H1 (cell line): ENCODE measurements around the gene LRRC26. TPM values are rescaled to one million over a fixed set of nuclear protein-coding genes. Genes with fewer than 3 reads are reported as not detected.
"Not testable (repeated sequence)": the region's sequence is repeated elsewhere in the genome, so short reads cannot be mapped to it uniquely, and the experiment has no call there.

Source experiments
- CTCF ChIA-PET: fragments of 300-600 bp; sonication (Branson Sonifier 250); formaldehyde crosslinking; loops from one replicate; lab custom pipeline; 2021; ENCODE audit not compliant: partially characterized antibody; lab: Charles Lee
- POLR2A ChIA-PET: fragments of 300-600 bp; sonication (Branson Sonifier 250); formaldehyde crosslinking; loops from one replicate; lab custom pipeline; 2021; ENCODE audit warnings: inconsistent platforms; ENCODE audit not compliant: partially characterized antibody; lab: Charles Lee
- DNase-seq, 2 experiments: peaks; one replicate each; pipeline versions ENCODE4 v3.0.0 to v3.0.0-alpha.2; 2010 to 2022; ENCODE audit warnings: low spot score in 2 of 2, low read depth in 1 of 2, mixed read lengths in 1 of 2
- FAIRE-seq: peaks from 2 replicates; lab custom pipeline; 2011; peaks lifted over from hg19 to GRCh38; lab: Jason Lieb, UNC
- H2AFZ ChIP-seq: 2 replicates; pipeline ENCODE4 v1.8.1; 2012; ENCODE audit warnings: low read length, inconsistent platforms
- H2AK5ac ChIP-seq: 2 replicates; pipeline ENCODE4 v1.6.1; 2013; ENCODE audit warnings: low read depth, low read length
- H2BK120ac ChIP-seq: replicated peaks from 2 replicates; pipeline ENCODE3; 2013; ENCODE audit warnings: low read depth, low read length, inconsistent platforms
- H2BK12ac ChIP-seq: 2 replicates; pipeline ENCODE4 v1.6.1; 2013; ENCODE audit warnings: low read depth, low read length
- H2BK15ac ChIP-seq: 2 replicates; pipeline ENCODE4 v1.6.1; 2013; ENCODE audit warnings: low read length
- H2BK20ac ChIP-seq: 2 replicates; pipeline ENCODE4 v1.6.1; 2013; ENCODE audit warnings: low read length
- H2BK5ac ChIP-seq: 2 replicates; pipeline ENCODE4 v1.6.1; 2013; ENCODE audit warnings: low read depth, low read length
- H3K14ac ChIP-seq: 2 replicates; pipeline ENCODE4 v1.6.1; 2013; ENCODE audit warnings: inconsistent platforms; ENCODE audit not compliant: insufficient read length
- H3K18ac ChIP-seq: 2 replicates; pipeline ENCODE4 v1.6.1; 2013; ENCODE audit warnings: low read length; ENCODE audit errors: extremely low read depth
- H3K23ac ChIP-seq: 2 replicates; pipeline ENCODE4 v1.6.1; 2013; ENCODE audit warnings: inconsistent platforms; ENCODE audit not compliant: insufficient read length
- H3K23me2 ChIP-seq: 2 replicates; pipeline ENCODE4 v1.6.1; 2013; ENCODE audit warnings: low read depth, low read length
- H3K27ac ChIP-seq: 2 replicates; pipeline ENCODE4 v1.6.1; 2011; ENCODE audit warnings: low read depth, low read length, inconsistent platforms
- H3K27me3 ChIP-seq, 4 experiments: replicated peaks in 1 of 4; 1 replicate in 1 of 4; 2 replicates in 3 of 4; pipeline versions ENCODE4 v1.6.1 to v1.8.1; 2011 to 2013; ENCODE audit warnings: low read length in 3 of 4, mild to moderate bottlenecking in 3 of 4, inconsistent platforms in 2 of 4, mixed read lengths in 2 of 4, moderate library complexity in 1 of 4; ENCODE audit not compliant: control insufficient read depth in 3 of 4, insufficient read depth in 3 of 4; ENCODE audit errors: extremely low read depth in 1 of 4
- H3K36me3 ChIP-seq, 4 experiments: 2 replicates each; pipeline versions ENCODE4 v1.6.1 to v1.8.1; 2011 to 2013; ENCODE audit warnings: mild to moderate bottlenecking in 4 of 4, low read length in 3 of 4, moderate library complexity in 2 of 4, control low read depth in 1 of 4, inconsistent platforms in 1 of 4; ENCODE audit not compliant: insufficient read depth in 4 of 4, control insufficient read depth in 2 of 4
- H3K4ac ChIP-seq: replicated peaks from 2 replicates; pipeline ENCODE3; 2013; ENCODE audit warnings: low read length, low read depth, mixed read lengths, inconsistent platforms; ENCODE audit not compliant: insufficient read length
- H3K4me1 ChIP-seq, 4 experiments: replicated peaks in 1 of 4; 1 replicate in 1 of 4; 2 replicates in 3 of 4; pipeline versions ENCODE4 v1.6.1 to v1.8.1; 2011 to 2013; ENCODE audit warnings: low read length in 3 of 4, inconsistent platforms in 2 of 4, mixed read lengths in 1 of 4; ENCODE audit not compliant: insufficient read depth in 4 of 4, control insufficient read depth in 3 of 4
- H3K4me2 ChIP-seq, 2 experiments: 2 replicates each; pipeline versions ENCODE4 v1.6.1 to v1.8.1; 2011 to 2013; ENCODE audit warnings: low read depth in 2 of 2, low read length in 2 of 2, control low read depth in 1 of 2, inconsistent platforms in 1 of 2, mild to moderate bottlenecking in 1 of 2; ENCODE audit not compliant: insufficient read depth in 1 of 2
- H3K4me3 ChIP-seq, 4 experiments: fragments of 200-600, 300-600 bp in 1 of 4; sonication (generic), shearing (Covaris generic), sonication (Bioruptor Twin) in 1 of 4; 2 replicates each; pipeline versions ENCODE4 v1.5.1 to v1.8.1; 2011 to 2016; ENCODE audit warnings: low read length in 4 of 4, low read depth in 3 of 4, control low read depth in 2 of 4, inconsistent platforms in 2 of 4, mild to moderate bottlenecking in 2 of 4, mixed read lengths in 1 of 4, moderate library complexity in 1 of 4; ENCODE audit not compliant: insufficient read depth in 2 of 4; ENCODE audit errors: extremely low read depth in 1 of 4
- H3K56ac ChIP-seq: replicated peaks from 2 replicates; pipeline ENCODE3; 2013; ENCODE audit warnings: low read depth, mild to moderate bottlenecking, mixed read lengths, low read length, inconsistent platforms; ENCODE audit not compliant: insufficient read length
- H3K79me1 ChIP-seq: 2 replicates; pipeline ENCODE4 v1.6.1; 2013; ENCODE audit warnings: low read depth, low read length, control low read depth
- H3K79me2 ChIP-seq, 2 experiments: 2 replicates each; pipeline versions ENCODE4 v1.6.1 to v1.8.1; 2012 to 2013; ENCODE audit warnings: low read length in 2 of 2, mild to moderate bottlenecking in 2 of 2, inconsistent platforms in 1 of 2; ENCODE audit not compliant: insufficient read depth in 2 of 2, control insufficient read depth in 1 of 2
- H3K9ac ChIP-seq, 4 experiments: replicated peaks in 1 of 4; 1 replicate in 1 of 4; 2 replicates in 3 of 4; pipeline versions ENCODE4 v1.6.1 to v1.8.1; 2011 to 2013; ENCODE audit warnings: low read depth in 3 of 4, low read length in 3 of 4, control low read depth in 2 of 4, mild to moderate bottlenecking in 2 of 4, moderate library complexity in 2 of 4, inconsistent platforms in 1 of 4; ENCODE audit errors: extremely low read depth in 1 of 4
- H3K9me3 ChIP-seq, 2 experiments: 2 replicates each; pipeline versions ENCODE4 v1.6.1 to v1.8.1; 2012 to 2013; ENCODE audit warnings: mild to moderate bottlenecking in 2 of 2, moderate library complexity in 2 of 2, control low read depth in 1 of 2, inconsistent platforms in 1 of 2, low read depth in 1 of 2, low read length in 1 of 2, mixed read lengths in 1 of 2; ENCODE audit not compliant: insufficient read depth in 2 of 2
- H4K20me1 ChIP-seq, 2 experiments: replicated peaks in 1 of 2; 2 replicates each; pipeline versions ENCODE3 to v1.8.1; 2011 to 2013; ENCODE audit warnings: inconsistent platforms in 2 of 2, low read length in 2 of 2, mild to moderate bottlenecking in 1 of 2; ENCODE audit not compliant: insufficient read depth in 2 of 2, control insufficient read depth in 1 of 2
- H4K5ac ChIP-seq: 2 replicates; pipeline ENCODE4 v1.6.1; 2013; ENCODE audit warnings: low read length, low read depth, mixed read lengths, inconsistent platforms; ENCODE audit not compliant: insufficient read length
- H4K8ac ChIP-seq: 2 replicates; pipeline ENCODE4 v1.8.0; 2013; ENCODE audit warnings: mild to moderate bottlenecking, moderate library complexity, low read length, inconsistent platforms; ENCODE audit not compliant: insufficient read depth; ENCODE audit errors: extremely low read depth
- H4K91ac ChIP-seq: replicated peaks from 2 replicates; pipeline ENCODE3; 2013; ENCODE audit warnings: low read length, mixed read lengths, inconsistent platforms; ENCODE audit not compliant: insufficient read length
- WGBS, 2 experiments: shearing (Covaris generic) in 1 of 2; methylation state at CpG; one replicate each; pipeline versions ENCODE4 v1.1.6 to v1.1.7; 2013 to 2015; ENCODE audit warnings: low lambda C conversion rate in 2 of 2, mixed read lengths in 2 of 2, inconsistent platforms in 1 of 2, low coverage in 1 of 2, missing lambda C conversion rate in 1 of 2; ENCODE audit not compliant: insufficient replicate concordance in 2 of 2, insufficient coverage in 1 of 2, insufficient read length in 1 of 2; ENCODE audit errors: extremely low coverage in 1 of 2, missing lambda C conversion rate in 1 of 2; 5-methylcytosine and 5-hydroxymethylcytosine counted together
- polyA plus RNA-seq, 7 experiments: library from polyadenylated mRNA; depleted of rRNA in 3 of 7; stranded (reverse) in 5 of 7; unstranded in 2 of 7; fragments of >200 nt in 5 of 7; fragments of 200-250 nt in 2 of 7; gene quantifications; 1 replicate in 5 of 7; 2 replicates in 1 of 7; 4 replicates in 1 of 7; pipeline versions ENCODE4 v1.2.1 to v1.2.3, GENCODE V29; 2011 to 2013; ENCODE audit warnings: missing spikeins in 2 of 7, mixed read lengths in 2 of 7
- total RNA-seq: library from RNA; stranded (reverse); fragmentation: NEBNext Ultra II Directional; extraction: Animal tissue kit (Norgen Biotek cat#: 25700); gene quantifications from 2 replicates; pipeline ENCODE4 v1.2.1, GENCODE V29; 2021

The LRRC26 gene
- total and polyA plus RNA-seq, 2 of the 8 experiments (the other 6 are each of a cell fraction or from before 2014, with no cell fraction given): 0.34 to 0.85 TPM

DNA sequence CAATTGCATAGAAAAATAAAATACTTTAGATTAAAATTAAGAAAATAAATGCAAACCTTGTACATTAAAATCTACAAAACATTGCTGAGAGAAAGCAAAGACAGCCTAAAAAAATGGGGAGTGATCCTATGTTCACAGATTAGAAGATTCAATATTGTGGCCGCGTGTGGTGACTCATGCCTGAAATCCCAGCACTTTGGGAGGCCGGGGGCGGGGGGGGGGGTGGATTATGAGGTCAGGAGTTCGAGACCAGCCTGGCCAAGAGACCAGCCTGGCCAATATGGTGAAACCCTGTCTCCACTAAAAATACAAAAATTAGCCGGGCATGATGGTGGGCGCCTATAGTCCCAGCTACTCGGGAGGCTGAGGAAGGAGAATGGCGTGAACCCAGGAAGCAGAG is 34.7 kb downstream of the LRRC26 start:
- H3K4me1 ChIP-seq: peaks cover 0 to 15% (median 11%) of the 10 kb centered on the region in 4 experiments; a peak in 6 of 7 replicates
- peaks cover 20 to 46% (median 40%) of the 10 kb centered on the region in 4 experiments for H3K27me3 ChIP-seq
- H3K56ac ChIP-seq, H3K23ac ChIP-seq, H3K79me2 ChIP-seq, H3K4me2 ChIP-seq, H4K5ac ChIP-seq, H4K91ac ChIP-seq, H4K8ac ChIP-seq, H3K18ac ChIP-seq, DNase-seq, H2BK20ac ChIP-seq, H3K27ac ChIP-seq, H2BK12ac ChIP-seq, H3K9ac ChIP-seq, H2BK5ac ChIP-seq, H2AFZ ChIP-seq, H4K20me1 ChIP-seq, H2BK15ac ChIP-seq, H3K79me1 ChIP-seq, H3K14ac ChIP-seq, H2BK120ac ChIP-seq, H3K9me3 ChIP-seq, H2AK5ac ChIP-seq, H3K36me3 ChIP-seq, H3K23me2 ChIP-seq, H3K4ac ChIP-seq, H3K4me3 ChIP-seq, FAIRE-seq: not testable (repeated sequence)
- ChIA-PET CTCF (interaction anchor here (1.1 to 1.5 kb wide), 4 partner anchors 15 to 42 kb away, joined by 4 to 5 read pairs (median 5); no protein-coding TSS in a partner anchor), POLR2A (interaction anchor here (1.2 kb wide), 1 partner anchor 28 kb away, joined by 3 read pairs; no protein-coding TSS in a partner anchor)
- 85% methylated on average over 9 of the region's 9 CpGs; no CpG with 5 or more reads in 1 of the 2 experiments for WGBS, 2 experiments
